OCI-LY3 (cell line): Measurements from ENCODE around the gene GABARAPL1.

Experiments used
- CTCF ChIP-seq: fragments of 200-600, 300-600 bp; sonication (generic); IDR thresholded peaks from 2 replicates; pipeline ENCODE4 v1.5.1; 2014; ENCODE audit warnings: antibody characterized with exemption, low read length, low read depth
- EZH2phosphoT487 ChIP-seq: fragments of 200-600 bp; shearing (Covaris generic); IDR thresholded peaks from 2 replicates; pipeline ENCODE4 v1.6.1; 2018; ENCODE audit warnings: antibody characterized with exemption, mixed run types, low read depth

DNA sequence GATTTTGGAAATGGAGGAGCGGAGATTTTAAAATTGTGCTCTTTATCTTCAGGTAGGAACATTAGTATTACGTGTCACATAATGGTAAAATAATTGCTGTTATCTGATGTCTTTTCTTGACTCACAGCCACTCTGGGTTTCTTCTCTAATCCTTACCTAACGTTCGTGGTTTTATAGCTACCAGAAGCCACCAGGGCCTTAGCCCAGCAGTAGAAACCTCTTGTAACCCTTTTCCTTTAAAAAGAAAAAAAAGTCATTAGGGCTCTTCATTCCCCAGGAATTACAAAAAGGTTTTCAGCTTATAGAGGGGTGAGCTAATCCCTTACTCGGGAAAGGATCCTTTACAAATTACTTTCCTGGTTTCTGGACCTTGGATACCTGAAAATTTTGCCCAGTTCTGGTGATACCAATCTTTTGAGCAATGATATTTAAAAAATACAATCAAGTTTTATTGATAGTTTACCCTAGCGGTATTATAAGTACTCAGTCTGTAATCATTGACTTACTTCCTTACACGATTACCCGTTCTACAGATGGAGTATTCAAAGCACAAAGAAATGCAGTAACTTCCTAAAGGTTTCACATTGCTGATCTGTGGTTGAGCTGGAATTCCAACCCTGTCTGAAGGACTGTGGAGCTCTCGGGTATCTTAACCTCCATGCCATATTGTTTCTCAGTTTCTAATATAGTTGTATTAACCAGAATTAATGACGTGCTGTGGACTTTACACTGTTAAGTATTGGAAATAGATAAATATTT, 1.6 kb downstream of the GABARAPL1 start:
- no peak for TF ChIP-seq CTCF
- no peak for TF ChIP-seq EZH2phosphoT487
